ENCODE measurements around the gene GABBR2.

Gene GABBR2

DNA sequence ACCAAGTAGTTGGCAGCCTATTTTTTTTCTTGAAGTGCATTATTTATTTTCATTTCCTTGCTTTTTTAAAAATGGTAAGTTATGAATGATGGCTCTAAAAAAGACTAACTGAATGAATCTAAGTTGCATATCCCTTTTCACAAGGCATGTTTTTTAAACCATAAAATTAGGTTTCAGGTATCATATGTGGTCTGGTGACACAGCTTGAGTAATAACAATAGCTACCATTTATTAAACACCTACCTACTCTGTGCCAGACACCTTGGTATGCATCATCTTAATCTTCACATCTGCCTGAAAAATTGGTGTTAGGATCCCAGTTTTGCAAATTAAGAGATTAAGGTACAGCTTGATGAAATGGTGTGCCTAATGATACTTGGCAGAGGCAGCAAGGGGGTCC, 4.3 kb upstream of the GABBR2 start:
- Histone ChIP-seq H3K4me3 (ENCODE audit: low read length) (no peak overlapping the region), H4K20me1 (ENCODE audit: insufficient read depth, low read length) (no peaks in the 10 kb centered on the region), H3K27me3 (ENCODE audit: low read depth, low read length) (peaks cover 24% of the 10 kb centered on the region), H3K9ac (ENCODE audit: low read length) (no peak overlapping the region), H3K27ac (ENCODE audit: low read length) (no peak overlapping the region), H2AFZ (ENCODE audit: low read depth, low read length) (no peak overlapping the region), H3K36me3 (replicated peaks; ENCODE audit: low read depth, low read length) (no peaks in the 10 kb centered on the region), H3K9me3 (ENCODE audit: insufficient read depth, low read length) (no peaks in the 10 kb centered on the region), H3K4me2 (ENCODE audit: low read length) (no peak overlapping the region), H3K4me1 (ENCODE audit: low read length) (peaks cover 6% of the 10 kb centered on the region; the same call in 1 of the 2 replicates), H3K79me2 (ENCODE audit: low read length) (no peaks in the 10 kb centered on the region)
- TF ChIP-seq, protein P1, sequence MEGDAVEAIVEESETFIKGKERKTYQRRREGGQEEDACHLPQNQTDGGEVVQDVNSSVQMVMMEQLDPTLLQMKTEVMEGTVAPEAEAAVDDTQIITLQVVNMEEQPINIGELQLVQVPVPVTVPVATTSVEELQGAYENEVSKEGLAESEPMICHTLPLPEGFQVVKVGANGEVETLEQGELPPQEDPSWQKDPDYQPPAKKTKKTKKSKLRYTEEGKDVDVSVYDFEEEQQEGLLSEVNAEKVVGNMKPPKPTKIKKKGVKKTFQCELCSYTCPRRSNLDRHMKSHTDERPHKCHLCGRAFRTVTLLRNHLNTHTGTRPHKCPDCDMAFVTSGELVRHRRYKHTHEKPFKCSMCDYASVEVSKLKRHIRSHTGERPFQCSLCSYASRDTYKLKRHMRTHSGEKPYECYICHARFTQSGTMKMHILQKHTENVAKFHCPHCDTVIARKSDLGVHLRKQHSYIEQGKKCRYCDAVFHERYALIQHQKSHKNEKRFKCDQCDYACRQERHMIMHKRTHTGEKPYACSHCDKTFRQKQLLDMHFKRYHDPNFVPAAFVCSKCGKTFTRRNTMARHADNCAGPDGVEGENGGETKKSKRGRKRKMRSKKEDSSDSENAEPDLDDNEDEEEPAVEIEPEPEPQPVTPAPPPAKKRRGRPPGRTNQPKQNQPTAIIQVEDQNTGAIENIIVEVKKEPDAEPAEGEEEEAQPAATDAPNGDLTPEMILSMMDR (IDR thresholded peaks at IDR 0.05; ENCODE audit: low read depth, low read length), result no peak
- no peak for TF ChIP-seq EZH2phosphoT487 (IDR thresholded peaks at IDR 0.05; ENCODE audit: low read depth)

DNA sequence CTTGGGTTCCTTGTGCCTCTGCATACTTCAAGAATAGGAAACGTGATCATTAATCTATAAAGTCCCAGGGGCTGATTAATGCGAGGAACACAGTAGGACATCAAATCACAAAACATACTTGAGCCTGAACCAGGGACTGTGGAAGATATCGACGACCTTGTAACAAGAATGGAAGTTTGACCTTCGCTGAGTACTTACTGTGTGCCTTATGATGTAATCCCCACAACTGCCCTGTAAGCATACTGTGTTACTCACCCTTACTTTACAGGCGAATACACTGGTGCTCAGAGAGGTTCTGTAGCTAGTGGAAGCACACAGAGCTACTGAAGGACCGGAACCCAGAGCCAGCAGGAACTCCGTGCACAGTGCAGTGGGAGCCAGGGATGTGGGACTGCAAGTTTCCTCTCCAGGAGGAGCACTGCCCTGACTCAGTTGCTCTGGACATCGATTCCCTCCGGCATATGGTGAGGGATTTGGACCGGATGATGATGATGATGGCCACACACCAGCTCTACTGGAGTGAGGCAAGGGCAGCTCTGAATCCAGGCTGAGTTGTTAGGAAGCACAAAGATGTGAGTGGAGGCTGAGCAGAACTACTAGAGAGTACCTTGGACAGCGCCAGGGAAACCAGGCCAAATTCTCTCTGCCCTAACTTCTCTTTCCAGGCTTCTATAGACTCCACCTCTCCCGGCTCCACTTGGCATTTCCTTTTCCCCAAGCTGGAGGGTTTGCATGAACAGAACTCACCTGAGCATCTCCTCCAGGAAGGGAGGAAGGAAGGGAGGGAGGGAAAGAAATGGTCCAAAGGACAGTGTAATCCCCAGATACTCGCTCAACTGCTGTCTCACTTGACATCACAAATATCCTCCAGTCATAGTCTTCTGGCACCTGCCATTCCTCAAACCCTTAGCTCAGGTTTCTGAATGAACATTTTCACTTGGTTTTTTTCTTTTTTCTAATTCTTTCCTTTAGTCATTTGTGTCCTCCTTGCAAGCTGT, 1.5 kb upstream of the GABBR2 start:
- Histone ChIP-seq H3K79me2 (ENCODE audit: low read length) (no peaks in the 10 kb centered on the region), H3K4me3 (ENCODE audit: low read length) (no peak overlapping the region), H2AFZ (ENCODE audit: low read depth, low read length) (no peak overlapping the region), H3K27ac (ENCODE audit: low read length) (no peak overlapping the region), H3K4me1 (ENCODE audit: low read length) (peaks cover 6% of the 10 kb centered on the region; the same call in 1 of the 2 replicates), H3K9ac (ENCODE audit: low read length) (no peak overlapping the region), H3K36me3 (replicated peaks; ENCODE audit: low read depth, low read length) (no peaks in the 10 kb centered on the region), H4K20me1 (ENCODE audit: insufficient read depth, low read length) (no peaks in the 10 kb centered on the region), H3K9me3 (ENCODE audit: insufficient read depth, low read length) (no peaks in the 10 kb centered on the region), H3K27me3 (ENCODE audit: low read depth, low read length) (peaks cover 5% of the 10 kb centered on the region), H3K4me2 (ENCODE audit: low read length) (no peak overlapping the region)
- no peak for TF ChIP-seq EZH2phosphoT487 (IDR thresholded peaks at IDR 0.05; ENCODE audit: low read depth)
- TF ChIP-seq, protein P1 (IDR thresholded peaks at IDR 0.05; ENCODE audit: low read depth, low read length), result no peak

- H3K27me3 ChIP-seq (ENCODE audit: low read depth, low read length), result peaks cover 6% of the 10 kb centered on the region; the same call in 1 of the 2 replicates
- no peak overlapping the region for H3K4me3 ChIP-seq (ENCODE audit: low read length)
- no peaks in the 10 kb centered on the region for H3K9me3 ChIP-seq (ENCODE audit: insufficient read depth, low read length)
- H3K79me2 ChIP-seq (ENCODE audit: low read length), result no peaks in the 10 kb centered on the region
- H2AFZ ChIP-seq (ENCODE audit: low read depth, low read length), result no peak overlapping the region
- no peak for TF ChIP-seq EZH2phosphoT487 (IDR thresholded peaks at IDR 0.05; ENCODE audit: low read depth)
- TF ChIP-seq, protein P1 (IDR thresholded peaks at IDR 0.05; ENCODE audit: low read depth, low read length), result no peak
- no peak overlapping the region for H3K9ac ChIP-seq (ENCODE audit: low read length)
- no peaks in the 10 kb centered on the region for H4K20me1 ChIP-seq (ENCODE audit: insufficient read depth, low read length)
- H3K4me2 ChIP-seq (ENCODE audit: low read length), result no peak overlapping the region
- H3K4me1 ChIP-seq (ENCODE audit: low read length), result peaks cover 6% of the 10 kb centered on the region; the same call in 1 of the 2 replicates
- H3K27ac ChIP-seq (ENCODE audit: low read length), result no peak overlapping the region
- H3K36me3 ChIP-seq (replicated peaks; ENCODE audit: low read depth, low read length), result no peaks in the 10 kb centered on the region
Measured at GRCh38 chr9:98708103-98708932, 417 bp downstream of the GABBR2 start.

All from OCI-LY3 (cell line).